CD14-positive monocyte (primary cell): ENCODE measurements around the gene ATAD5. TPM values are rescaled to one million over a fixed set of nuclear protein-coding genes. Genes with fewer than 3 reads are reported as not detected.
"Not testable (repeated sequence)": the region's sequence is repeated elsewhere in the genome, so short reads cannot be mapped to it uniquely, and the experiment has no call there.

Experiments used
- DNase-seq, 3 donors: peaks; one replicate each; pipeline ENCODE4 v3.0.0-alpha.2; 2011 to 2022
- H2AFZ ChIP-seq: 2 replicates; pipeline ENCODE4 v1.6.0; 2012; ENCODE audit warnings: mild to moderate bottlenecking, low read depth, low read length, inconsistent platforms; ENCODE audit not compliant: insufficient read depth, poor library complexity, severe bottlenecking
- H3K27ac ChIP-seq, 2 donors: 1 replicate in 1 of 2; 2 replicates in 1 of 2; pipeline ENCODE4 v1.5.1; 2012 to 2013; ENCODE audit warnings: low read length in 2 of 2, control low read depth in 1 of 2, inconsistent platforms in 1 of 2, low read depth in 1 of 2, mild to moderate bottlenecking in 1 of 2
- H3K27me3 ChIP-seq, 2 donors: one replicate each; pipeline versions ENCODE4 v1.6.0 to v1.6.1; 2011 to 2013; ENCODE audit warnings: low read length in 2 of 2; ENCODE audit not compliant: control insufficient read depth in 2 of 2, insufficient read depth in 2 of 2
- H3K36me3 ChIP-seq, 2 donors: replicated peaks in 1 of 2; 1 replicate in 1 of 2; 2 replicates in 1 of 2; pipeline versions ENCODE4 v1.5.1 to v1.6.1; 2012 to 2013; ENCODE audit warnings: low read length in 2 of 2, control low read depth in 1 of 2, inconsistent platforms in 1 of 2, mild to moderate bottlenecking in 1 of 2; ENCODE audit not compliant: insufficient read depth in 2 of 2, control insufficient read depth in 1 of 2
- H3K4me1 ChIP-seq, 2 donors: 1 replicate in 1 of 2; 2 replicates in 1 of 2; pipeline versions ENCODE4 v1.5.1 to v1.6.1; 2012 to 2013; ENCODE audit warnings: low read length in 2 of 2, control low read depth in 1 of 2, inconsistent platforms in 1 of 2, mild to moderate bottlenecking in 1 of 2, moderate library complexity in 1 of 2; ENCODE audit not compliant: insufficient read depth in 2 of 2, control insufficient read depth in 1 of 2
- H3K4me2 ChIP-seq: replicated peaks from 2 replicates; pipeline ENCODE3; 2012; ENCODE audit warnings: low read length, moderate library complexity, mild to moderate bottlenecking; ENCODE audit not compliant: poor library complexity, severe bottlenecking; ENCODE audit errors: extremely low read depth
- H3K4me3 ChIP-seq, 3 experiments: fragments of 200-600 bp in 1 of 3; sonication (generic) in 1 of 3; replicated peaks in 1 of 3; 1 replicate in 2 of 3; 2 replicates in 1 of 3; pipeline ENCODE4 v1.5.1; 2011 to 2013; ENCODE audit warnings: low read length in 3 of 3, mild to moderate bottlenecking in 3 of 3, control low read depth in 2 of 3, low read depth in 2 of 3, inconsistent platforms in 1 of 3, moderate library complexity in 1 of 3
- H3K79me2 ChIP-seq: 2 replicates; pipeline ENCODE4 v1.6.0; 2012; ENCODE audit warnings: mild to moderate bottlenecking, control low read depth, inconsistent platforms, low read length, moderate library complexity; ENCODE audit not compliant: insufficient read depth
- H3K9ac ChIP-seq: 2 replicates; pipeline ENCODE4 v1.6.0; 2017; ENCODE audit warnings: low read length, mild to moderate bottlenecking; ENCODE audit not compliant: insufficient read depth, poor library complexity, severe bottlenecking
- H3K9me3 ChIP-seq, 2 donors: replicated peaks in 1 of 2; 1 replicate in 1 of 2; 2 replicates in 1 of 2; pipeline versions ENCODE4 v1.5.1 to v1.6.1; 2012 to 2013; ENCODE audit warnings: low read length in 2 of 2, control low read depth in 1 of 2; ENCODE audit not compliant: control insufficient read depth in 1 of 2, insufficient read depth in 1 of 2
- H4K20me1 ChIP-seq: 2 replicates; pipeline ENCODE4 v1.6.0; 2012; ENCODE audit warnings: mild to moderate bottlenecking, low read length, control low read depth, moderate library complexity; ENCODE audit not compliant: insufficient read depth
- H3K27ac Mint-ChIP-seq, 7 donors: one replicate each; pipeline ENCODE4 v1.8.0; 2020; ENCODE audit warnings: mild to moderate bottlenecking in 7 of 7, mixed read lengths in 7 of 7, moderate library complexity in 6 of 7, inconsistent platforms in 2 of 7
- H3K27me3 Mint-ChIP-seq, 3 donors: one replicate each; pipeline ENCODE4 v1.8.0; 2021 to 2022; ENCODE audit warnings: low read depth in 3 of 3, mild to moderate bottlenecking in 3 of 3, mixed read lengths in 3 of 3, moderate library complexity in 3 of 3, inconsistent platforms in 1 of 3
- H3K36me3 Mint-ChIP-seq, 2 donors: one replicate each; pipeline ENCODE4 v1.8.0; 2020; ENCODE audit warnings: mixed read lengths in 2 of 2, inconsistent platforms in 1 of 2, mild to moderate bottlenecking in 1 of 2
- H3K4me1 Mint-ChIP-seq: one replicate; pipeline ENCODE4 v1.8.0; 2020; ENCODE audit warnings: mild to moderate bottlenecking, mixed read lengths
- H3K4me3 Mint-ChIP-seq, 2 donors: one replicate each; pipeline ENCODE4 v1.8.0; 2020; ENCODE audit warnings: mild to moderate bottlenecking in 2 of 2, mixed read lengths in 2 of 2, moderate library complexity in 1 of 2
- H3K9me3 Mint-ChIP-seq, 7 donors: one replicate each; pipeline ENCODE4 v1.8.0; 2020 to 2022; ENCODE audit warnings: mixed read lengths in 7 of 7, mild to moderate bottlenecking in 6 of 7, moderate library complexity in 6 of 7, inconsistent platforms in 2 of 7
- WGBS: methylation state at CpG from one replicate; pipeline ENCODE4 v1.1.5; 2013; ENCODE audit warnings: missing lambda C conversion rate; ENCODE audit not compliant: insufficient coverage; 5-methylcytosine and 5-hydroxymethylcytosine counted together
- intact Hi-C, 2 donors: fragments of 100-400 bp; cut with micrococcal nuclease; formaldehyde crosslinking; loops; one replicate each; pipeline versions ENCODE4 v1.15.0 to v1.15.1; 2023
- polyA plus RNA-seq, 3 donors: library from polyadenylated mRNA; depleted of rRNA in 1 of 3; unstranded in 2 of 3; stranded (reverse) in 1 of 3; fragments of 300-500 nt in 2 of 3; fragments of >200 nt in 1 of 3; fragmentation: Illumina TruSeq in 2 of 3; gene quantifications; 1 replicate in 2 of 3; 2 replicates in 1 of 3; pipeline ENCODE4 v1.2.3, GENCODE V29; 2012 to 2021
- TF ChIP-seq, protein P1 (sequence below): fragments of 200-600 bp; IDR thresholded peaks from one replicate; pipeline ENCODE4 v1.8.0; 2022; ENCODE audit warnings: antibody characterized with exemption, mild to moderate bottlenecking

Gene ATAD5
- polyA plus RNA-seq, 3 donors: 0.24 to 0.57 (median 0.42) TPM

DNA sequence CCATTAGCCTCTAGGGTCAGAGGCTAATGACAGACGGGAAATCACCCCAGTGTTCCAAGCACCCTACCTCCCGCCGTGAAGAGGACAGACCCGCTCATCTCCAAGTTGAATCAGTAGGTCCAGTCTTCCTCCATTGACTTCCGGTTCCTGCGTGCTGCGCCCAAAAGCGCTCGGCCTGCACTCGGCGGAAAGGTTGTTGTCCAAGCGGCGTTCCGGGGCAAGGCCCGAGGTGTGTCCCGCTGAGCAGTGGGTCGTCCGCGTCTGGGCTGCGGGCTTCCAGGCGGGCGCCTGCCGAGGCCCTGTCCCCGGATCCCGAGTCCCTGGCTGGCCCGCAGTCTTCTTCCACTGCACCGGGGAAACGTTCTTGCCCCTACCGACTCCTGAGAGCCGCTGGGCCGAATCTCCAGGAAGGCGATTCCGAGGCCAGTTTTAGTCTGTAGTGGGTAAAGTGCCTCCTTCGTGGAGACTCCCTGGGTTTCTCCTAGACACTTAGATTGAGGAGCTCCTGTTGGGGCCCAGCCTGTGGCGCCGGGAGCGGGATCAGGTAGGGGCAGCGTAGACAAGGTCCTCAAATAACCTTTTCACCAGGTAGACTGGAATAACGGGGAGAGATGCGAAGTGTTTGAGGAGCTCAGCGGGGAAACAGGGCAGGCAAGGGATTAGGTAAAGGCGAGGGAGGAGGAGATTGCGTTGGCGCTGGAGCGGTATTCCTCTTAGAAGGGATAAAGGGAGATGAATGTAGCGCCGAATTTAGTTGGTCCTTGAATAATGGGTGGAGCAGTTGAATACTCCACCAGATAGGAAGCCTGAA is 74.5 kb downstream of the ATAD5 start, which contains the start of gene TEFM:
TEFM (minus strand) TSS at position 138 of the 811 bp plus-strand sequence; CDS start at position 98, 40 bp downstream.
- peak within 1 kb of the TSS; percentile 92 for H3K9ac ChIP-seq
- peak within 1 kb of the TSS; percentile 76 to 92 (median 91) for H3K4me3 ChIP-seq
- Mint-ChIP-seq H3K9me3 (no peaks in the 10 kb centered on the region), H3K4me3 (peak within 1 kb of the TSS; percentile 89 to 98), H3K4me1 (peaks cover 27% of the 10 kb centered on the region), H3K27me3 (peaks cover 0 to 3% (median 0%) of the 10 kb centered on the region in 3 donors), H3K27ac (peak within 1 kb of the TSS; percentile 91 to 97 (median 93)), H3K36me3 (peaks cover 20 to 27% of the 10 kb centered on the region in 2 donors)
- no peaks in the 10 kb centered on the region for H3K27me3 ChIP-seq
- no peaks in the 10 kb centered on the region for H3K9me3 ChIP-seq
- H3K4me1 ChIP-seq: peaks cover 19 to 22% of the 10 kb centered on the region in 2 donors
- TF ChIP-seq, protein P1, sequence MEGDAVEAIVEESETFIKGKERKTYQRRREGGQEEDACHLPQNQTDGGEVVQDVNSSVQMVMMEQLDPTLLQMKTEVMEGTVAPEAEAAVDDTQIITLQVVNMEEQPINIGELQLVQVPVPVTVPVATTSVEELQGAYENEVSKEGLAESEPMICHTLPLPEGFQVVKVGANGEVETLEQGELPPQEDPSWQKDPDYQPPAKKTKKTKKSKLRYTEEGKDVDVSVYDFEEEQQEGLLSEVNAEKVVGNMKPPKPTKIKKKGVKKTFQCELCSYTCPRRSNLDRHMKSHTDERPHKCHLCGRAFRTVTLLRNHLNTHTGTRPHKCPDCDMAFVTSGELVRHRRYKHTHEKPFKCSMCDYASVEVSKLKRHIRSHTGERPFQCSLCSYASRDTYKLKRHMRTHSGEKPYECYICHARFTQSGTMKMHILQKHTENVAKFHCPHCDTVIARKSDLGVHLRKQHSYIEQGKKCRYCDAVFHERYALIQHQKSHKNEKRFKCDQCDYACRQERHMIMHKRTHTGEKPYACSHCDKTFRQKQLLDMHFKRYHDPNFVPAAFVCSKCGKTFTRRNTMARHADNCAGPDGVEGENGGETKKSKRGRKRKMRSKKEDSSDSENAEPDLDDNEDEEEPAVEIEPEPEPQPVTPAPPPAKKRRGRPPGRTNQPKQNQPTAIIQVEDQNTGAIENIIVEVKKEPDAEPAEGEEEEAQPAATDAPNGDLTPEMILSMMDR: no peak
- under 1% methylated on average over 40 of the region's 47 CpGs for WGBS
- intact Hi-C loops: no loop called here
- DNase-seq: peak; percentile 80 to 88 (median 87)
- H2AFZ ChIP-seq: peak within 1 kb of the TSS; percentile 99
- peaks cover 13 to 28% of the 10 kb centered on the region in 2 donors for H3K36me3 ChIP-seq
- peak within 1 kb of the TSS; percentile 74 to 93 for H3K27ac ChIP-seq
- peaks cover 63% of the 10 kb centered on the region for H3K79me2 ChIP-seq
- peak within 1 kb of the TSS; percentile 99 for H3K4me2 ChIP-seq
- H4K20me1 ChIP-seq: no peaks in the 10 kb centered on the region

DNA sequence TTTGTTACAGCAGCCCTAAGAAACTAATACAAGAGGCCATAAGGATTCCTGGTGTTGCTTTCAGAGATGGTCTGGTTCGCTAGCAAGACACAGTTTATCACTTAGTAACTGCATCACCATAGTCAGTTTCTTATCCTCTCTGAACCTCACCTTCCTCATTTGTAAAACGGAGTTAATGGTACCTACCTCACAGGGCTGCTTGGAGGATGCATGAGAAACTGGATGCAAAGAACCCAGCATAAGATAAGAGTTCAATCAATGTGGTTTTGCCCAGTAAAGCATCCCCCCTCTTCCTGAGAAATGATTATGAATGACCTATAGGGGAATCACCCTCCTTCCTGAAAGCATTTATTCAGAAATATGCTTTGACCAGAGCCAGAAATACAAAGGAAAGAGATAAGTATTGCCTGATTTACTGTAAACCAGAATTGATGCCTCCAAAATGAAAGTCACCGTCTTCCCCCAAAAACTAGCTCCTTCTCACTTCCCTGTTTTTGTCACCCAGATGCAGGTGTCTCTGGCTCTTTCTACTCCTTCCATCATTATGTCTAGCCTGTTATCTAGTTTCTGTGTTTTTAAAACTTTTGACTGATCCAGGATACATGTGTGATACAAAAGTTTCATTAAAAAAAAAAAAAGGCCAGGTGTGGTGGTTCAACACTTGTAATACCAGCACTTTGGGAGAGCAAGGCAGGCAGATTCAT is 77.1 kb downstream of the ATAD5 start:
- H3K27me3 Mint-ChIP-seq: peaks cover 0 to 3% (median 0%) of the 10 kb centered on the region in 3 donors
- H2AFZ ChIP-seq: no peak overlapping the region
- TF ChIP-seq, protein P1: no peak
- peaks cover 20% of the 10 kb centered on the region for H3K4me1 Mint-ChIP-seq
- peaks cover 19 to 22% of the 10 kb centered on the region in 2 donors for H3K4me1 ChIP-seq
- no peak overlapping the region for H3K27ac ChIP-seq
- no peaks in the 10 kb centered on the region for H3K9me3 Mint-ChIP-seq
- peaks cover 4 to 5% of the 10 kb centered on the region in 2 donors for H3K36me3 ChIP-seq
- H3K27ac Mint-ChIP-seq: peak overlapping the region in 2 of 7 donors; percentile 1 to 25
- no peak overlapping the region for H3K4me3 ChIP-seq
- no peak overlapping the region for H3K9ac ChIP-seq
- H3K9me3 ChIP-seq: no peaks in the 10 kb centered on the region
- no peak for DNase-seq
- no peaks in the 10 kb centered on the region for H3K27me3 ChIP-seq
- intact Hi-C loops: no loop called here
- H3K36me3 Mint-ChIP-seq: peaks cover 3 to 6% of the 10 kb centered on the region in 2 donors
- H4K20me1 ChIP-seq: no peaks in the 10 kb centered on the region
- H3K4me3 Mint-ChIP-seq: no peak overlapping the region
- WGBS: 30% methylated on average over 2 of the region's 3 CpGs
- H3K79me2 ChIP-seq: peaks cover 41% of the 10 kb centered on the region
- no peak overlapping the region for H3K4me2 ChIP-seq

DNA sequence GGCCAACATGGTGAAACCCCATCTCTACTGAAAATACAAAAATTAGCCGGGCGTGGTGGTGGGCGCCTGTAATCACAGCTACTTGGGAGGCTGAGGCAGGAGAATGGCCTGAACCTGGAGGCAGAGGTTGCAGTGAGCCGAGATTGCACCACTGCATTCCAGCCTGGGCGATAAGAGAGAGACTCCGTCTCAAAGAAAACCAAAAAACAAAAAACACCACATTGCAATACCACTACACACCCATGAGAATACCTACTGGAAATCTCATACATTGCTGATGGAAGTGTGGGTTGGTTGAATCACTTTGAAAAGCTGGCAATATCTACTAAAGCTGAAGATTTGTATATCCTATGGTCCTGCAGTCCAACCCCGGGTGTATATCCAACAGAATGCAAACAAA is 78.4 kb downstream of the ATAD5 start:
- H3K4me3 Mint-ChIP-seq, H3K9ac ChIP-seq, H3K27me3 ChIP-seq, H3K9me3 Mint-ChIP-seq, H3K36me3 ChIP-seq, H3K27ac ChIP-seq, H3K36me3 Mint-ChIP-seq, H3K9me3 ChIP-seq, intact Hi-C loops, DNase-seq, H3K4me3 ChIP-seq, H2AFZ ChIP-seq, H3K27me3 Mint-ChIP-seq, H3K4me2 ChIP-seq, H3K27ac Mint-ChIP-seq, H4K20me1 ChIP-seq: not testable (repeated sequence)
- 100% methylated on average over 2 of the region's 7 CpGs for WGBS
- peaks cover 20% of the 10 kb centered on the region for H3K4me1 Mint-ChIP-seq
- peaks cover 28% of the 10 kb centered on the region for H3K79me2 ChIP-seq
- H3K4me1 ChIP-seq: peaks cover 17 to 20% of the 10 kb centered on the region in 2 donors
